HepG2 (cell line): ENCODE results near the gene VCP. TPM values are rescaled to one million over a fixed set of nuclear protein-coding genes. Genes with fewer than 3 reads are reported as not detected.

Source experiments
- ATAC-seq: fragments of 200-7000 bp; cut with Tn5 transposase; 3 replicates; pipeline ENCODE4 v1.9.1; 2020; ENCODE audit warnings: mild to moderate bottlenecking, moderate library complexity
- BruUV-seq: library from RNA; stranded (reverse); fragments of 400-500 nt; replicated peaks from 2 replicates; lab custom pipeline; 2021; lab: Mats Ljungman, UMichigan
- CTCF ChIA-PET: fragments of 300-600 bp; formaldehyde crosslinking; extraction: SDS; loops from one replicate; lab custom pipeline; 2021; ENCODE audit warnings: low total read pairs, inconsistent platforms, low intra/inter-chr PET ratio; lab: Yijun Ruan, JAX
- POLR2A ChIA-PET: fragments of 350-600 bp; sonication (Branson Sonifier 250); formaldehyde crosslinking; loops from one replicate; lab custom pipeline; 2020; ENCODE audit warnings: antibody characterized with exemption, inconsistent platforms; lab: Yijun Ruan, JAX
- DNase-seq: peaks from one replicate; pipeline ENCODE4 v3.0.0-alpha.2; 2015; ENCODE audit warnings: low spot score
- FAIRE-seq: peaks from 3 replicates; lab custom pipeline; 2011; peaks lifted over from hg19 to GRCh38; lab: Jason Lieb, UNC
- H2AFZ ChIP-seq: one replicate; pipeline ENCODE4 v1.6.1; 2011; ENCODE audit warnings: low read length, inconsistent platforms
- H3K27ac ChIP-seq: fragments of 300-600 bp; 3 replicates; pipeline ENCODE4 v1.8.0; 2011; ENCODE audit warnings: mixed run types, mild to moderate bottlenecking, mixed read lengths, low read length, inconsistent platforms; ENCODE audit not compliant: insufficient read depth; ENCODE audit errors: extremely low read length
- H3K27me3 ChIP-seq, 2 experiments: fragments of 200-600 bp in 1 of 2; 2 replicates in 1 of 2; 3 replicates in 1 of 2; pipeline versions ENCODE4 v1.6.0 to v1.8.0; 2011; ENCODE audit warnings: low read length in 2 of 2, mild to moderate bottlenecking in 2 of 2, moderate library complexity in 2 of 2, inconsistent platforms in 1 of 2; ENCODE audit not compliant: insufficient read depth in 2 of 2, control insufficient read depth in 1 of 2
- H3K36me3 ChIP-seq, 2 experiments: fragments of 200-600 bp in 1 of 2; replicated peaks in 1 of 2; 2 replicates in 1 of 2; 3 replicates in 1 of 2; pipeline versions ENCODE4 v1.5.1 to v1.8.0; 2011; ENCODE audit warnings: low read length in 2 of 2, inconsistent platforms in 1 of 2; ENCODE audit not compliant: insufficient read depth in 2 of 2, control insufficient read depth in 1 of 2
- H3K4me1 ChIP-seq: 2 replicates; pipeline ENCODE4 v1.5.1; 2012; ENCODE audit warnings: low read length, inconsistent platforms; ENCODE audit not compliant: insufficient read depth
- H3K4me2 ChIP-seq: 2 replicates; pipeline ENCODE4 v1.6.0; 2011; ENCODE audit warnings: low read depth, low read length, inconsistent platforms
- H3K4me3 ChIP-seq, 3 experiments: fragments of 200-600 bp in 1 of 3; sonication (generic), shearing (Covaris generic) in 1 of 3; replicated peaks in 1 of 3; 2 replicates each; pipeline ENCODE4 v1.5.1; 2011 to 2016; ENCODE audit warnings: low read length in 3 of 3, inconsistent platforms in 2 of 3, low read depth in 2 of 3, mild to moderate bottlenecking in 2 of 3, control low read depth in 1 of 3, mixed read lengths in 1 of 3; ENCODE audit not compliant: insufficient read depth in 1 of 3
- H3K79me2 ChIP-seq: one replicate; pipeline ENCODE4 v1.6.1; 2011; ENCODE audit warnings: low read length, inconsistent platforms; ENCODE audit not compliant: insufficient read depth
- H3K9ac ChIP-seq: 2 replicates; pipeline ENCODE4 v1.6.0; 2011; ENCODE audit warnings: mild to moderate bottlenecking, low read depth, low read length, inconsistent platforms; ENCODE audit not compliant: insufficient read depth
- H3K9me3 ChIP-seq: 2 replicates; pipeline ENCODE4 v1.5.1; 2012; ENCODE audit warnings: mild to moderate bottlenecking, low read length
- H4K20me1 ChIP-seq: 2 replicates; pipeline ENCODE4 v1.6.0; 2011; ENCODE audit warnings: inconsistent platforms, mild to moderate bottlenecking, low read length, moderate library complexity; ENCODE audit not compliant: insufficient read depth
- ATRX ChIP-seq: sonication (generic); formaldehyde crosslinking; IDR thresholded peaks from 2 replicates; pipeline ENCODE4 v1.4.0; 2020; ENCODE audit warnings: missing genetic modification reagents, borderline replicate concordance
- BATF2 ChIP-seq: sonication (generic); formaldehyde crosslinking; IDR thresholded peaks from 2 replicates; pipeline ENCODE4 v1.8.0; 2022; ENCODE audit warnings: mild to moderate bottlenecking, missing genetic modification reagents, moderate library complexity
- EED ChIP-seq: sonication (generic); formaldehyde crosslinking; IDR thresholded peaks from 2 replicates; pipeline ENCODE4 v1.5.0; 2020; ENCODE audit warnings: mild to moderate bottlenecking, missing genetic modification reagents
- FOXO1 ChIP-seq: sonication (generic); formaldehyde crosslinking; IDR thresholded peaks from 2 replicates; pipeline ENCODE4 v1.4.0; 2020; ENCODE audit warnings: missing genetic modification reagents
- PHF8 ChIP-seq: sonication (generic); formaldehyde crosslinking; IDR thresholded peaks from 2 replicates; pipeline ENCODE4 v1.5.0; 2020; ENCODE audit warnings: missing genetic modification reagents
- POLR2A ChIP-seq, 2 experiments: IDR thresholded peaks; 2 replicates each; pipeline ENCODE4 v1.6.1; 2011; ENCODE audit warnings: low read depth in 2 of 2, low read length in 2 of 2, mild to moderate bottlenecking in 1 of 2, moderate library complexity in 1 of 2; ENCODE audit not compliant: insufficient read depth in 1 of 2
- POLR2AphosphoS2 ChIP-seq: IDR thresholded peaks from 2 replicates; pipeline ENCODE4 v1.6.1; 2011; ENCODE audit warnings: low read depth, low read length, improper control_type of control experiment
- SALL2 ChIP-seq: sonication (generic); formaldehyde crosslinking; IDR thresholded peaks from 2 replicates; pipeline ENCODE4 v1.8.1; 2023; ENCODE audit warnings: mild to moderate bottlenecking, missing genetic modification reagents, inconsistent platforms
- SNRNP70 ChIP-seq: fragments of 200-400 bp; formaldehyde crosslinking; IDR thresholded peaks from 2 replicates; pipeline ENCODE4 v1.6.1; 2017; ENCODE audit warnings: mild to moderate bottlenecking, low read depth, low read length, moderate library complexity
- TERF1 ChIP-seq: sonication (generic); formaldehyde crosslinking; IDR thresholded peaks from 2 replicates; pipeline ENCODE4 v1.8.0; 2022; ENCODE audit warnings: mild to moderate bottlenecking, missing genetic modification reagents, moderate library complexity
- TOPORS ChIP-seq: sonication (generic); formaldehyde crosslinking; IDR thresholded peaks from 2 replicates; pipeline ENCODE4 v1.8.0; 2023; ENCODE audit warnings: mild to moderate bottlenecking, missing genetic modification reagents
- ZFAT ChIP-seq: sonication (generic); formaldehyde crosslinking; conservative IDR thresholded peaks from 2 replicates; pipeline ENCODE4 v1.8.1; 2023; ENCODE audit warnings: missing genetic modification reagents, inconsistent platforms
- ZKSCAN1 ChIP-seq: fragments of 150-350 bp; IDR thresholded peaks from 2 replicates; pipeline ENCODE4 v1.6.1; 2014; ENCODE audit warnings: low read length
- ZNF235 ChIP-seq: sonication (generic); formaldehyde crosslinking; IDR thresholded peaks from 2 replicates; pipeline ENCODE4 v1.8.1; 2023; ENCODE audit warnings: mild to moderate bottlenecking, missing genetic modification reagents, borderline replicate concordance
- ZNF496 ChIP-seq: sonication (generic); formaldehyde crosslinking; IDR thresholded peaks from 2 replicates; pipeline ENCODE4 v1.8.1; 2023; ENCODE audit warnings: mild to moderate bottlenecking, moderate library complexity, missing genetic modification reagents; ENCODE audit not compliant: insufficient replicate concordance
- WGBS: methylation state at CpG from one replicate; pipeline ENCODE4 v1.1.6; 2017; ENCODE audit warnings: low lambda C conversion rate; 5-methylcytosine and 5-hydroxymethylcytosine counted together
- in situ Hi-C: cut with HindIII; loops from 2 replicates; pipeline ENCODE4 v1.10.0; 2017; ENCODE audit warnings: low pct_unique_long_range_greater_than_20kb; ENCODE audit not compliant: extremely low pct_ligation_motif_present
- intact Hi-C: fragments of 100-400 bp; cut with micrococcal nuclease; formaldehyde crosslinking; loops from one replicate; pipeline ENCODE4 v1.10.0; 2022; ENCODE audit not compliant: unreplicated experiment
- polyA plus RNA-seq, 8 experiments: library from polyadenylated mRNA; depleted of rRNA in 3 of 8; stranded (reverse) in 7 of 8; unstranded in 1 of 8; fragments of >200 nt; fragmentation: Illumina TruSeq in 4 of 8; extraction: Trizol in 4 of 8; gene quantifications; 2 replicates each; pipeline versions ENCODE4 v1.2.1 to v1.2.3, GENCODE V29; 2011 to 2016; ENCODE audit warnings: low read depth in 4 of 8, missing spikeins in 1 of 8, mixed read lengths in 1 of 8; ENCODE audit not compliant: insufficient read depth in 1 of 8
- total RNA-seq, 5 experiments: library from RNA; depleted of rRNA; stranded (reverse); fragments of >200 nt; fragmentation: Illumina TruSeq; extraction: Trizol; gene quantifications; 2 replicates each; pipeline ENCODE4 v1.2.3, GENCODE V29; 2016; ENCODE audit warnings: low read depth in 1 of 5

Gene VCP
- total and polyA plus RNA-seq, 2 of the 13 experiments (the other 11 are each of a cell fraction or from before 2014, with no cell fraction given) = 143 to 391 TPM

GRCh38 chr9:35069020-35069419, 3.4 kb downstream of the VCP start:
- intact Hi-C loops = no loop called here
- peaks cover 41% of the 10 kb centered on the region for H4K20me1 ChIP-seq
- no peak overlapping the region; a peak in 1 of 6 replicates for H3K4me3 ChIP-seq
- H3K27ac ChIP-seq = no peak overlapping the region
- ChIA-PET POLR2A (interaction anchor here (0.7 to 3.2 kb wide), 2 partner anchors 9 to 11 kb away, joined by 3 to 23 read pairs; partner anchors contain the start of gene FANCG), CTCF (no interaction called here)
- DNase-seq = no peak
- peak overlapping the region; percentile 55 for H3K4me2 ChIP-seq
- FAIRE-seq = no peak
- H3K4me1 ChIP-seq = peaks cover 37% of the 10 kb centered on the region
- ATAC-seq = no peak
- in situ Hi-C loops = no loop called here
- WGBS = 89% methylated on average over 4 of the region's 4 CpGs
- no peaks in the 10 kb centered on the region for H3K9me3 ChIP-seq
- no peak overlapping the region for H2AFZ ChIP-seq
- H3K36me3 ChIP-seq = peaks cover 25 to 51% of the 10 kb centered on the region in 2 experiments
- no TSS peak for BruUV-seq
- no peaks in the 10 kb centered on the region; a peak in 1 of 5 replicates for H3K27me3 ChIP-seq
- no peak overlapping the region for H3K9ac ChIP-seq
- TF ChIP-seq SALL2 (no peak), POLR2AphosphoS2 (peak; percentile 54; the same call in 1 of the 2 replicates), POLR2A (IDR thresholded peaks at IDR 0.05; ENCODE audit: insufficient read depth in 1 of 2, low read depth in 2 of 2, low read length in 2 of 2) (peak in 1 of 2 experiments; percentile 61; a peak in 2 of 4 replicates)
- peaks cover 53% of the 10 kb centered on the region for H3K79me2 ChIP-seq

GRCh38 chr9:35067056-35067455, 5.4 kb downstream of the VCP start:
- peaks cover 40 to 71% of the 10 kb centered on the region in 2 experiments for H3K36me3 ChIP-seq
- CTCF ChIA-PET = no interaction called here
- BruUV-seq = no TSS peak

More at GRCh38 chr9:35067056-35067455, 5.4 kb downstream of the VCP start:
- H3K9me3 ChIP-seq = no peaks in the 10 kb centered on the region
- H3K79me2 ChIP-seq = peaks cover 53% of the 10 kb centered on the region
- WGBS = 92% methylated on average over 1 of the region's 1 CpG
- peaks cover 41% of the 10 kb centered on the region for H4K20me1 ChIP-seq
- TF ChIP-seq BATF2 (no peak), SNRNP70 (no peak), TOPORS (CRISPR knock-in tag) (no peak), ZNF496 (CRISPR knock-in tag) (no peak), ZNF235 (CRISPR knock-in tag) (no peak), PHF8 (CRISPR knock-in tag) (no peak), EED (CRISPR knock-in tag) (no peak), TERF1 (no peak), ZKSCAN1 (no peak), ZFAT (no peak), FOXO1 (CRISPR knock-in tag) (no peak), ATRX (no peak)
- TF ChIP-seq, all 625 proteins: peak for 0
- H3K27ac ChIP-seq = no peak overlapping the region
- FAIRE-seq (no peak), DNase-seq (no peak), ATAC-seq (no peak)
- H3K4me2 ChIP-seq = no peak overlapping the region
- H3K27me3 ChIP-seq = no peaks in the 10 kb centered on the region; a peak in 1 of 5 replicates
- H3K4me3 ChIP-seq = no peak overlapping the region
- H3K9ac ChIP-seq = no peak overlapping the region
- in situ Hi-C loops = no loop called here
- intact Hi-C loops = no loop called here
- POLR2A ChIA-PET = no interaction called here
- H3K4me1 ChIP-seq = peaks cover 29% of the 10 kb centered on the region
- no peak overlapping the region for H2AFZ ChIP-seq
